Hepatocyte (in vitro differentiated cells): ENCODE measurements around the gene SLC22A7.

ENCODE experiments used
- EZH2 ChIP-seq: fragments of 200-600 bp; sonication (generic); IDR thresholded peaks from 2 replicates; pipeline ENCODE4 v1.6.1; 2016; ENCODE audit warnings: antibody characterized with exemption, mild to moderate bottlenecking, borderline replicate concordance
- TF ChIP-seq, protein P1 (sequence below): fragments of 200-600 bp; sonication (generic); IDR thresholded peaks from 2 replicates; pipeline ENCODE4 v1.5.1; 2016; ENCODE audit warnings: antibody characterized with exemption, mild to moderate bottlenecking; ENCODE audit not compliant: poor library complexity

DNA sequence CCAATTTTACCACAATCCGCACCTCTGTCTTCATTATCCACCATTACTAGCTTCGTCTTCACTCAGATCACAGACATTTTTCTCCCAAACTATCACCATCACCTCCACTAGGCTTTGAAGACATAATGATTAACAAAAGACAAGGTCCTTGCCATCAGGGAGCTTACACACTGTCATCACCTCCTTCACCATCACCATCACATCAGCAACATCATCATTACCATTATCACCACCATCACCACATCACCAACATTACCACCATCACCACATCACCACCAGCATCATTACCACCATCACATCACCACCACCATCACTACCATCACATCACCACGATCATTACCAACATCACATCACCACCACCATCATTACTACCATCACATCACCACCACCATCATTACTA is 4.4 kb upstream of the SLC22A7 start:
- TF ChIP-seq, protein P1, sequence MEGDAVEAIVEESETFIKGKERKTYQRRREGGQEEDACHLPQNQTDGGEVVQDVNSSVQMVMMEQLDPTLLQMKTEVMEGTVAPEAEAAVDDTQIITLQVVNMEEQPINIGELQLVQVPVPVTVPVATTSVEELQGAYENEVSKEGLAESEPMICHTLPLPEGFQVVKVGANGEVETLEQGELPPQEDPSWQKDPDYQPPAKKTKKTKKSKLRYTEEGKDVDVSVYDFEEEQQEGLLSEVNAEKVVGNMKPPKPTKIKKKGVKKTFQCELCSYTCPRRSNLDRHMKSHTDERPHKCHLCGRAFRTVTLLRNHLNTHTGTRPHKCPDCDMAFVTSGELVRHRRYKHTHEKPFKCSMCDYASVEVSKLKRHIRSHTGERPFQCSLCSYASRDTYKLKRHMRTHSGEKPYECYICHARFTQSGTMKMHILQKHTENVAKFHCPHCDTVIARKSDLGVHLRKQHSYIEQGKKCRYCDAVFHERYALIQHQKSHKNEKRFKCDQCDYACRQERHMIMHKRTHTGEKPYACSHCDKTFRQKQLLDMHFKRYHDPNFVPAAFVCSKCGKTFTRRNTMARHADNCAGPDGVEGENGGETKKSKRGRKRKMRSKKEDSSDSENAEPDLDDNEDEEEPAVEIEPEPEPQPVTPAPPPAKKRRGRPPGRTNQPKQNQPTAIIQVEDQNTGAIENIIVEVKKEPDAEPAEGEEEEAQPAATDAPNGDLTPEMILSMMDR: no peak
- no peak for TF ChIP-seq EZH2
